Activated CD8-positive, alpha-beta memory T cell treated with anti-CD3 and anti-CD28 coated beads, Interleukin-2, amount 50 U/mL, for 1 hour (primary cell): ENCODE data around the gene MOSPD3.
"Not testable (repeated sequence)": the region's sequence is repeated elsewhere in the genome, so short reads cannot be mapped to it uniquely, and the experiment has no call there.

ENCODE experiments used
- DNase-seq: peaks from one replicate; pipeline ENCODE4 v3.0.0-alpha.2; 2020; ENCODE audit errors: extremely low read depth

The MOSPD3 gene

DNA sequence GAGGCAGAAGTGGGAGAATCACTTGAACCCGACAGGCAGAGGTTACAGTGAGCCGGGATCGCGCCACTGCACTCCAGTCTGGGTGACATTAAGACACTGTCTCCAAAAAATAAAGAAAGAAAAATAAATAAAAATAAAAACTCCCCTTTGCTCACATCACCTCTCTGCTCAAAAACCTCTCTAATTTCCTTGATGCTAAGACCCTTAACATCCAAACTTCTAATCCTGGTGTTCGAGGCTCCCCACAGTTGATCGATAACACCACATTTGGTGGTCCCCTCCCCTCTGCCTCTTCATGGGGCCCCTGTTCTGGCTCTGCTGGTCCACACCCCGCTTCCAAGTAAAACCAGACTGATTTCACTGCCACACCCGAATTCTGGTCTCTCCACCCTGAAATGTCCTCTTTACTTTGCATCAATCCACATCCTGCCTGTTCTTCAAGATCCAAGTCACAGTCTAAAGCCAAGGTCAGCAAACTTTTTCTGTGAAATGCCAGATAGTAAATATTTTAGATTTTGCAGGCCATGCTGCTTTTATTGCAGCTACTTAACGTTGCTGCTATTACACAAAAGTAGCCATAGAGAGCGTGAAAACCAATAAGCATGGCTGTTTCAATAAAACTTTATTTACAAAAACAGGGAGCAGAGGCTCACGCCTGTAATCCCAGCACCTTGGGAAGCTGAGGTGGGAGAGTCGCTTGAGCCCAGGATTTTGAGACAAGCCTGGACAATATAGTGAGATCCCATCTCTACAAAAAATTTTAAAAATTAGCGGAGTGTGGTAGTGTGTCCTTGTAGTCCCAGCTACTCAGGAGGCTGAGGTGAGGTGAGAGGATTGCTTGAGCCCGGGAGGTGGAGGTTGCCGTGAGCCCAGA is 11.8 kb downstream of the MOSPD3 start:
- no peak for DNase-seq

DNA sequence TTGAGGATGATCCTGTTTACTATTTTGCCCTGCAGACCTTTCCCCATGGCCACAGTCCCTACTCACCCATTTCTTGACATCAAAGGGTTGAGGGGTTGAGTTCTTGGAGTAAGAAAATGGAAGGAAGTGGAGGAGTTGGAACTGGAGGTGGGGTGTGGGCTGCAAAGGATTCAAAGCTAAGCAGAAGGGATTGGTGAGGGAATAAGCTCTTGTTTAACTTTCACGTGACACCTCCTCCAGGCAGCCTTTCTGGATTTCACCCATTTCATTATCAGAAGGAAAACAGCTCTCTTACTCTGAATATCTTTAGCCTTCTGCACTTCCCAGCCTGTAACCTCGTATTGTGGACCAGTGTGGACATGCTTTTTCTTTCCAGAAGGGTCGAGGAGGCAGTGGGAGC is 13.7 kb downstream of the MOSPD3 start:
- no peak for DNase-seq

DNA sequence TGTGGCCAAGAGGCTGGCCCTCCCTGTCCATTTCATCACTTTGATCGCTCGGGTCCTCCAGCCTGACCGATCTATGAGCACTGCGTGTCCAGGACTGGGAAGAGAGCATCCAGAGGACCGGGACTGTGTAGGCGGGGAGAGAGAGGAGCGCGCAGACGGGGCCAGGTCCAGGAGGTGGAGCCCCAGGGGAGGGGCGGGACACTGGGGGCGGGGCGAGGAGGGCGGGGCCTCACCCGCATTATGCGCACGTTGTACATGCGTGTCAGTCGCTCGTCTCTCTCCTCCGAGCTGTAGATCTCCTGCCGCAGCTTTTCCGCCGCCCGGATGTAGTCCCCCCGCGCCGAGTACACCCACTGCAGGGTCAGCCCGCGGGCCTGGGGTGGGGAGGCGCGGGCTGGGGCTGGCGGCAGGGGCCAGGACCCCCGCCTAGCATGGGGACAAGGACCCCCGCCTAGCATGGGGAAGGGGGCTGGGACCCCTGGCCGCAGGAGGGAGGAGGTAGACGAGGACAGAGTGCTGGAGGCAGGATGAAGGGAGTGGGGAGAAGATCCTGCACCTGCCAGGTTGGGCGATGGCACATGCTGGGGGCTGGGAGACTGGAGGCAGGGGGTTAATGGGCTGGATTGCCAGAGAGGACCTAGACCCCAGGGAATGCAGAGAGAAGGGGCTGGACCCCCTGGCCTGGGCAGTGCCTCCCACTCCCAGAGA is 14.3 kb downstream of the MOSPD3 start:
- peak; percentile 48 for DNase-seq

DNA sequence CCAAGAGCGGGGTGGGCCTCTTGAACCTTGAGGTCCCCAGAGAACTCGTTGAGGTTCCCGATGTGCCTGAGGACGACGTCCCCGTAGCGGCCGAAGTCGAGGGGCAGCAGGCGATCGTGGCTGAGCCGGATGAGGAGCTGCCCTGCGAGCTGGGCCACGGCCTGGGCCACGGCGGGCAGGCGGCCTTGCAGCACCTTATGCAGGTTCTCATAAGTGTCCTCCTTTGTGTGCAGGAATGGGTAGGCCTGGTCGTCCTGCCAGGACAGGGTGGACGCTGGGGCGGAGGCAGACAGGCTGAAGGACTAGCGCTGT is 14.9 kb downstream of the MOSPD3 start:
- DNase-seq = no peak

DNA sequence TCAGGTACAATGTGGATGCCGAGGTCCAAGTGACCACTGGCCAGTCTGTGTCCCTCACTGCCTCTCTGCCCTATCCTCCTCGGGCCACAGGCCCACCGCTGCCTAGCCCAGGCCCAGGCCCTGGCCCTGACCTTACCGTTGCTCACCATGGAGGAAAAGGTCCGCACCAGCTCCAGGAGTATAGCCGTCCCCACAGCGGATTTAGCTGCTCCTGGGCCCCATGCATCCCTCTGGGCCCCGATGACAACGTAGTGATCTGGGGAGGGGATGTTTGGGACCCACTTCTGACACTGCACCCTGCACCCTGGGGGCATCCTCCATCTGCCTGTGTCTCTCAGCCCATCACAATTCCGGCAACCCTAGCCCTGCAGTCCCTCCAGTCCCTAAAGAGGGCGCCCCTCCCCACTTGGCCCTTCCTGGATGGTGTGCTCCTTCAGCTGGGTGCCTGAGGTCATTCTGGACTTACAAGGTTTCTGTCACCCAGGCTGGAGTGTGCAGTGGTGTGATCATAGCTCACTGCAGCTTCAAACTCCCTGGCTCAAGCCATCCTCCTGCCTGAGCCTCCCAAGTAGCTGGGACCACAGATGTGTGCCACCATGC is 16.9 kb downstream of the MOSPD3 start:
- DNase-seq = no peak

DNA sequence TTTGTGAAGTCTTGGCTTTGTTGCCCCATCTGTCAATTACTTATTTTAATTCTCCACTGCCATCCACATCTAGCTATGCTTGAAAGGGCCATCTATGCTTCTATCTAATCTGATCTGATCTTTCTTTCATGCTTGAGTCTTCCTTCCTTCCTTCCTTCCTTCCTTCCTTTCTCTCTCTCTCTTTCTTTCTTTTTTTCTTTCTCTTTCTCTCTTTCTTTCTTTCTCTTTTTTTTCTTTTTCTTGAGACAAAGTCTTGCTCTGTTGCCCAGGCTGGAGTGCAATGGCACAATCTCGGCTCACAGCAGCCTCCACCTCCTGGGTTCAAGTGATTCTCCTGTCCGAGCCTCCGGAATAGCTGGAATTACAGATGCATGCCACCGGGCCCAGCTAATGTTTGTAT is 17.7 kb downstream of the MOSPD3 start:
- DNase-seq = no peak

DNA sequence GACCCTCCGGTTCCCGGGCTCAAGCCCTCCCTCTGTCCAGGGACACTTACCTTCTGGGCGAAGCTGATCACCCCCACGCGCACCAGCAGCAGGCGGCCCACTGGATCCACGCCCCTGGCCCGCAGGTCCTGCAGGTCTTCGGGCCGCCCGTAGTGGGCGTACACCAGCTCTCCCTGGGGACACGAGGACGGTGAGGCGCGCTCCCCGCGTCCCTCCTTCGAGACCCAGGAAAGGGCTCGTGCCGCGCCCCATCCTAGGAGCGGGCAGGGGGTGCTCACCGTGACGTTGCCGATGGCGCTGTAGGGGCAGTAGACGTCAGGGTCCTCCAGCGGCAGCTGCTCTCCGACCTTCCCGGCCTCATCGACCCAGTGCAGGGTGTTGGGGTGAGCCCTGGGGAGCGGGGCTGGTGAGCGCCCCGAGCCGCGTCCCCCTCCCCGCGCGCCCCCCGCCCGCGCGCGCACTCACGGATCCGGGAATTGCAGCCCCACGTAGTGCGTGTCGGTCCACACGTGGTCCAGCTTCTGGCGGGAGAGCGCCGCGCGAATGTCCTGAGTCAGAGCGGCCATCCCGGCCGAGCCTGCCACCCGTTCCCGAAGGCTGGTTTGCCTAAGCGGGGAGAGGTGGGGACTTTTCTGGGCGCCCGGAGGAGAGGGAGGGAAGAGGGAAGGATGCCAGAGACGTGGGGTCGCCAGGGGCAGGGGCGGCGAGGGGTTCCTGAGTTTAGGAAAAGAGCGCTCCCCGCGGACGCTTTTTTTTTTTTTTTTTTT is 20.8 kb downstream of the MOSPD3 start:
- DNase-seq = no peak

DNA sequence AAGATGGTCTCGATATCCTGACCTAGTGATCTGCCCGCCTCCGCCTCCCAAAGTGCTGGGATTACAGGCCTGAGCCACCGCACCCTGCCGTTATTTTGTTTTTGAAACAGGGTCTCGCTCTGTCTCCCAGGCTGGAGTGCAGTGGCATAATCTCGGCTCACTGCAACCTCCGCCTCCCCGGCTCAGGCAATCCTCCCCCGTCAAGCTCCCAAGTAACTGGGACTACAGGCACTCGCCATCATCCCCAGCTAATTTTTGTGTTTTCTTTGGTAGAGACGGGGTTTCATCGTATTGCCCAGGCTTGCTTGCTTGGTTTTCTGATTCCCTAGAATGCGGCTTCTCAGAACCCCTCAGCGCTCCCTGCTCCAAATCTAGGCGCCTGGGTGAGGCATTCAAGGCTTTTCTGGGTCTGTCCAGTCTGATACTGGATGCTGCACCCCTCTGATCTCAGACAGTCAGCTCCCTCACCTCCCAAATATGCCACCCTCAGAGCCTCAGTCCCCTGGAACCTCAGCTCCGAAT is 27.7 kb downstream of the MOSPD3 start:
- no peak for DNase-seq

DNA sequence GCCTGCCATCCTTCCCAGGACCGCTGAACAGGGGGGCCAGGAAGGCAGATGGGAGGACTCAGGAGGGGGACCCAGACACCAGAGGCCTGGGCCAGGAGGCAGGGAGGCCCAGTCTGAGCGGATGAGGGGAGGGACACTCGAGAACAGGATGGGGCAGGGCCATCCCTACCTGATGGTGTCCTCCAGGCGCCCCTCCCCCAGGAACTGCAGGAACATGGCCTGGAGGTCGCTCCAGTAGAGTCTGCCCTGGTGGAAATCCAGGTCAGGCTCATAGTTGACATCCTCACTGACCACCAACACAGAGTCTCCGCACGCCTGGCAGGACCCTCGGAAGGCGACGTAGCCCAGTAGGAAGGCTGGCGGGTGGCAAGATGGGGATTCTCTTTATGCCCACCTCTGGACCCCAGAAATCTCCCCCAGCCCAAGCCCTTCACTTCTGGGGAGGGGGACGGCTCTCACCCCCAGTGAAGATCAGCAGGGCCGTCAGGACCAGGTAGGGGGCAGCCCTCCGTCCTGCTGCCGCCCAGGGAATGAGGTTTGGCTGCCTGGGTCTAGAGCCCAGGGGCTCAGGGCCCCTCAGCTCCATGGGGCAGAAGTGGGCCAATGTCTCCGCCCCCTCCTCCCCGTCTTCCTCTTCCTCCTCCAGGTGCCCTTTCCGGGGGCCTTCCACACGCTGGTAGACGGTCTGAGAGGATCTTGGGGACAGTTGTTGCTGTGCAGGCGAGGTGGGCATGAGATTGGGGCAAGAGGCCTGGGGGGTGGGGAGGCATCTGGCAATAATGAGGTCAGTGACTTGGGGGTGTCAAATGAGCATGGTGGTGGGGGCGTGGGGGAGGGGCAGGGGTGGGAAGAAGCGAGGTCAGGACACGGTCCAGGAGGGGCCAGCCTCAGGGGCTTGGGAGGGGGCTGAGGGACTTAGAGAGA is 28.4 kb downstream of the MOSPD3 start:
- DNase-seq = no peak

DNA sequence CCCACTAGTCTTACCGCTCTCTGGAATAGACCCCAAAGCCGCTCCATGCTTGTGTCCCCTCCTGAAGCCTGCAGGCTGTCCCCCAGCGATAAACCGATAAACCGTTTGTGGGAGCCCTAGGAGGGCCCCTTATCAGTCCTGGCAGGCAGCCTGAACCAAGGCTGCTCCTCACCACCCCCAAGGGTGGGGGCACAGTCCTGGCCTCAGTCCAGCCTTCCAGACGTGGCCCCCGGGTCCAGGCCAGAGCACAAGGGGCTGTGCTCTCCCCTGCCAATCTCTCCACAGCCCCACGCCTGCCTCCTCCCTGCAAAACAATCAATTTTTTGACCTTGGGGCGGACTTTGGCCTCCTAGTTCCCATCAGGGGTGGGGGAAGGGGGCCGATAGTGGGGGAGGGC is 29.1 kb downstream of the MOSPD3 start, which contains the start of gene TFR2:
TFR2 (minus strand) TSS at position 90 of the 397 bp plus-strand sequence; CDS start at position 47, 43 bp downstream.
- no peak for DNase-seq

DNA sequence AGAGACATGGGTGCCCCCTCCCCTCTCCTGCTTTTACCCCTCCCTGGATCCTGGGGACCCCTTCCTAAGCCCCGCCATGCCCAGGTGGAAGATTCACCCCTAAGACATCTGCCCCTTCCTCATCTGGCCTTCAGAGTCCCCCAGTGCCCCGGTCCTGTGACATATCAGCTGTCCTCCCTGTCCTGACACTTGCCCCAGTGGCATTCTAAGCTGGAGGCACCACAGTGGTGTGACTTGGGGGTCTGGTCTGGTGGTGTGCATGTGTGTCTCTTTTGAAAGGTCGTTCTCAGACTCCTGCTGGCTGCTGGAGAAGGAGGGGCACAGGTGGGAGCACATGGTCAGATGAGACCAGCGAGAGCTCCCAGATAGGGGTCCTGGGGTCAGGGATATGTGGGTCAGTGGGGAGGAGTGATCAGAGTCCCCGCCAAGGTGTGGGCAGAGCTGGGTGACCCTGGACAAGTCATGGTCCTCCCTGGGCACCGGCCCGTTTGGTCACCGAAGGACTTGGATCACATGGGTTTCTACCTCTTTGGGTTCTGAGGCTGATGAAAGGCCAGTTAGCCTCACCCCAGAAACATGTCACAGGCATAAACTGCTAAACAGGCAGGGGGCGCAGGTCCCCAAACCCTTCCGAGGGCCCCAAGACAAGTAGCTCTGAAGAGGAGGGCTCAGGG is 29.7 kb downstream of the MOSPD3 start:
- DNase-seq = no peak

DNA sequence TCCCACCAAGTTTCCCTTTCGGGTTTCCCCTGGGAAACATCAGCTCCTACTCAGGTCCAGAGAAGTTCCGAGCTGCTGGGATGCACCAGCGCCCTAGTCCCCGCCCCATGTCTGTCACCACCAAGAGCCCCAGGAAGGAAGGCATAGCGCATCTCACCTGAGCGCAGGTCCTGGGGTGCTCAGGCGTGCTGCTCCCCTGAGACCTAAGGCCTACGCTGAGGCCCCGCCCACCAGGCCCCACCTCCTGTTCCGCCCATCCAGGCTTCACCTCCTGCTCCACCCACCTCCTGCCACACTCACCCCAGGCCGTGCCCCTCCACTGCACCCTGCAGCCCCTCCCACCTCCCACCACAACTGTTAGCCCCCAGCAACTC is 30.2 kb downstream of the MOSPD3 start:
- DNase-seq = no peak

DNA sequence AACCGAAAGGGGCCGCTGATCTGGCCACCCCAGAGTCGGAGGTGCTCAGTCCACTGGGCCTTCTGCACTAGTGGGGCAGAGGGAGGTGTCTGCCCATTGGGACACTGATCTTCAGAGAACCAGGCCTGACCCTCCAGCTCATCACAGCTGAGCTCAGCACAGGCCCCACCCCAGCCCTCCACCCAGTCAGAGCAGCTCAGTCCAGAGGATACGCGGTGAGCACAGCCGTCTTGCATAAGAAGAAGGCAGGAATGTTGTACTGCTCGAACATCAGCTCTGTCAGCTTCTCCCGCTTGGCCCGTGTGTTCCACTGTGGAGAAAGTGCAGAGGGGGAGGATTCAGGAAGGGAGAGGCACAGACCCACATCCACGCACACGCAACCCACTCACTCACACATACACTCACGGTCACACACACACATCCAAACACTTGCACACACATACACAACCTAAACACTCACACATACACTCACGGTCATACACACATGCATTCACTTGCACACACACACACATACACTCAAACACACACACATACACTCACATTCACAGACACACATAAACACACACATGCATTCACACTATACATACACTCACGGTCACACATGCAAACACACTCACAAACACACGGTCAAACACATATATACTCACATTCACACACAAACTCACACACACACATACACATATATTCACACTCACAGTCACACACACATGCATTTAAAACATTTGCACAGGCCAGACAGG is 37.7 kb downstream of the MOSPD3 start:
- DNase-seq = no peak

DNA sequence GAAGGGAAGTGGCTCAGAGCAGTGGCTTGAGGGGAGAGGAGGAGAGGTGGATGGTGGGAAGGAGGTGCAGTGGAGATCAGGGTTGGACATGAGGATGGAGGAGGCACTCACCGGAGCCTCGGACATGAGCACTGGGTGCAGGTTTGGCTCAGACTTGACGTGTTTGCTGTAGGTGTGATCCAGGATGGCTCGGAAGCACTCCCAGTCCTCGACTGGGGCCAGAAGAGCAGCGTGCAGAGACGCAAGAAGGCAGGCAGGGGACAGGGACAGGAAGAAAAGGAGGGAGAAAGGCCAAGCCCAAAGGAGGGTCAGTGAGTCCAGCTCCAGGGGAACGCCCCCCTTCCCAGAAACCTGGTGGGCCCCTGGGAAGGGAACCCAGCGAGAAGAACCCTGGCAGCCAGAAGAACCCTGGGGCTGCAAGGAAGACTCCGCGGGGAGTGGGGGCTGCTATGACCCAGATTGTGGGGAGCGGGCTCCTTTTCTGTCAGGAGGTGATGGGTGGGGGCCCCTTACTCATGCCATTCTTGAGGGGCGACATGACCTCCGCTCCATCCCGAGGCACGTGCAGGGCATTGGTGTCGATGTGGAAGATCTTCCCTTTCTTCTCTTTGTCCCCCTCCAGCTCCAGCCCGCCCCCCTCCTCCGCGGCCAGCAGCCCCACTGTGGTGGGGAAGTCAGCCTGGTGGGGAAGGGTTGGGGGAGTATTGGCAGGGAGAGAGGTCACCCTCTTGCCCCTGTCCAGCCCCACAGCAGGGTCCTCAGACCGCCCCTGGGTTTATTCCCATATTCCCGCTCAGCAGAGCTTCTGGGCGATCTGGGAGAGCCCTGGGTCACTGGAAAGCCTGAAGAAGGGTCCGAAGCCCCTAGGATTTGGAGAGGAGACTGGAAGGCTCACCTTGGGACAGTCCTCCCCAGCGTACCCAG is 42.8 kb downstream of the MOSPD3 start:
- DNase-seq = no peak

DNA sequence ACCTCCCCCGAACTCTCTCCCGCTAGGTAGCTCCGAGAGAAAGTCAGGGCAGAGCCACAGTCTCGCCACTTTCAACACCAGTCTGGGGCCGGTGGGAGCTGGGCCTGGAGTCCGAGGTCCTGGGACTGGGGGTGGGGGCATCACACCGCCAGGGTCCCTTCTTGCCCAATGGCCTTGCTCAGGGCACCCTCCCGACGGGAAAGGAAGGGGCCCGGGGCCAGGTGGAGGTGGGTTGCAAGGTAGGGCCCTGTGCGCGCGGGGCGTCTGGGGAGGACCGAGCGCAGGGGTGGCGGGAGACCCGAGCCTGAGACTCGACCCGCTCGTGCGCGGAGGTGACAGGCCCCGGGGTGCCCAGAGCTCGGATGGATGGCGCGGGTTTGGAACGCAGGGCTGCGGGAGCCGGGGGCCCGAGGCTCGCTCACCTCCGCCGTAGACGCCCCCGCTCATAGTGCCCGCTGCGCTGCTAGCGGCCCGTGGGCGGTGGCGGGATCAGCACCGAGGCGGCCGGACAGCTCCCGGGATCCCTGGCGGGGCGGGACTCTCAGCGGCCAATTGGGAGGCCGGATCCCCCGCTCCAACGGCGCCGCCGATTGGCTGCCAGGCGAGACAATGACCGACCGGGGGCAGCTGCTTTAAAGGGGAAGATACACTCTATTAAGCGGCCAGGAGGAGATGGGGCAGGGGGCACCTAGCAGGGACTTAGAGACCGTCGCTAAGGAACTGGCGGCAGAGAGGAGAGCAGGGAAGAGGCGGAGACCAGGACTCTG is 43.8 kb downstream of the MOSPD3 start, which contains the start of gene ACTL6B:
ACTL6B (minus strand) TSS at position 541 of the 767 bp plus-strand sequence; CDS start at position 447, 94 bp downstream.
- DNase-seq = no peak

DNA sequence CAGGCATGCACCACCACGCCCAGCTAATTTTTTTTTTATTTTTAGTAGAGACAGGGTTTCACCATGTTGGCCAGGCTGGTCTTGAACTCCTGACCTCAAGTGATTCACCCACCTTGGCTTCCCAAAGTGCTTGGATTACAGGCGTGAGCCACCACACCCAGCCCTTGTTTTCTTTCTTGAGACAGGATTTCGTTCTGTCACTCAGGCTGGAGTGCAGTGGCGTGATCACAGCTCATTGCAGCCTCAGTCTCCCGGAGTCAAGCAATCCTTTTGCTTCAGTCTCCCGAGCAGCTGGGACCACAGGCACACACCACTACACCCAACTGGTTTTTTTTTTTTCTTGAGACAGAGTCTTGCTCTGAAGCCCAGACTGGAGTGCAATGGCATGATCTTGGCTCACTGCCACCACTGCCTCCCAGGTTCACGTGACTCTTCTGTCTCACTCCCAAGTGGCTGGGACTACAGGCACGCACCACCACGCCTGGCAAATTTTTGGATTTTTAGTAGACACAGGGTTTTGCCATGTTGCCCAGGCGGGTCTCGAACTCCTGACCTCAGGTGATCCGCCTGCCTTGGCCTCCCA is 49.9 kb downstream of the MOSPD3 start:
- not testable (repeated sequence) for DNase-seq
